HAP-1 (cell line): ENCODE measurements around the gene CLIC3.

Experiments used
- DNase-seq, 2 experiments: peaks; one replicate each; pipeline ENCODE4 v3.0.0-alpha.2; 2016 to 2020; ENCODE audit warnings: low spot score in 2 of 2
- H3K27me3 ChIP-seq: fragments of 250-450 bp; sonication (Bioruptor Pico); 2 replicates; pipeline ENCODE4 v1.5.1; 2020; ENCODE audit warnings: low read depth, mild to moderate bottlenecking, moderate library complexity
- H3K36me3 ChIP-seq: fragments of 250-450 bp; sonication (Bioruptor Pico); replicated peaks from 2 replicates; pipeline ENCODE4 v1.5.1; 2020; ENCODE audit warnings: mild to moderate bottlenecking
- H3K4me1 ChIP-seq: fragments of 250-450 bp; sonication (Bioruptor Pico); 2 replicates; pipeline ENCODE4 v1.5.1; 2020; ENCODE audit warnings: mild to moderate bottlenecking
- H3K4me3 ChIP-seq: fragments of 250-450 bp; sonication (Bioruptor Pico); 2 replicates; pipeline ENCODE4 v1.5.1; 2020; ENCODE audit warnings: mild to moderate bottlenecking, moderate library complexity
- H3K9me3 ChIP-seq: fragments of 250-450 bp; sonication (Bioruptor Pico); 2 replicates; pipeline ENCODE4 v1.5.1; 2020; ENCODE audit warnings: mild to moderate bottlenecking, moderate library complexity
- in situ Hi-C: fragments of 300-500 bp; cut with MboI; formaldehyde crosslinking; loops from 3 replicates; pipeline ENCODE4 v1.14.3; 2020; ENCODE audit warnings: low sequenced_read_pairs, inconsistent platforms, mixed read lengths

Gene CLIC3

DNA sequence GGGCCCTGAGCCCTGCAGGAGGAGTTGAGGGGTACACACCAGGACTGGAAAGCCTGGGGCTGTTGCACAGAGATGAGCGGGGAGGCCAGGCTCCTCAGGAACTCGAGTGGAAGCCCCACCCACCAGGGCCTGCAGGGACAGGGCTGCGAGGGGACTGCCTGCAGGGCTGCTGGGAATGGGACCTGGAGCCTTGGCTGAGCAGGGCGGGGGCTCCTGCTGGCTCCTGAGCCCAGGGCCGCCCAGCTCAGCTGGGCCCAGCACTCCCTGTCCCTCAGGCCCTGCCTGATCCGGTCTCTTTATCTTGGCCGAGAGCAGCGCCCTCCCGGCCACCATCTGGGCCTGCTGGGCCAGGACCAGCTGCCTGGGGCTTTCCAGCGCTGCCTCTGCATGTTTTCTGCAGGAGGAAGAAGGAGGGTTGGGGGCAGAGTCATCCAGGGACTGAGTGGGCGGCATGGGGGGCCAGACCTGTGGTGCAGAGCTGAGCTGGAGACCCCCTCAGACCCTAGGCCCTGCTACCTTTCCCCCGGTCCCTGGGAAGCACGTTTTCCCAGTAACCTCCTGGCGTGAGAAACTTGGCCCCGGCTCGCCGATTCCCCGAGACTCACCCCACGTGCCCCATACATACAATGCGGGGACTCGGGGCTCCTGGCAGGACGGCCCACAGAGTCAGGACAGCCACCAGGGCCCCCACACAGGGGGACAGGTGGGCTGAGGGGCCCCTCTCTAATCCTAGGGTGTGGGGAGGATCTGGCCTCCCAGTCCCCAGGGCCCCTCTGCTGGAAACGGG lies 34.9 kb downstream of the CLIC3 start:
- in situ Hi-C loops = no loop called here
- DNase-seq = no peak
- H3K36me3 ChIP-seq = no peaks in the 10 kb centered on the region
- no peaks in the 10 kb centered on the region for H3K27me3 ChIP-seq
- H3K9me3 ChIP-seq = no peaks in the 10 kb centered on the region; the same call in 1 of the 2 replicates
- H3K4me1 ChIP-seq = peaks cover 8% of the 10 kb centered on the region
- H3K4me3 ChIP-seq = no peak overlapping the region

DNA sequence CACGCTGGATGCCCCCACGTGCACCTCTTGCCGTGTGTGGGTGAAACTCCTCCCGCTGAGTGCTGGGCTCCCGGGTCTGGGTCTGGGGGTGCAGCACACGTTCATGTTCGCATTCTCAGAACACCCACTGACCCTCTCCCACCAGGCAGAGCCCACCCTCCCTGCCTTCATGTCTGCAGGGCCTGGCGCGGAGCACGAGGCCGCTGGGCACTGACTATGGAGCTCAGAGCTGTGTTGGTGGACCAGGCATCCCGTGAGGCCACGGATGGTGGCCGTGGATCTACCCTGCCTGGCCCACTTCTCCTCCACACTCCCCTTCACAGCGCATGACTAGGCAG lies 35.5 kb downstream of the CLIC3 start:
- Histone ChIP-seq H3K4me1 (peaks cover 2% of the 10 kb centered on the region), H3K4me3 (no peak overlapping the region), H3K36me3 (no peaks in the 10 kb centered on the region), H3K9me3 (no peaks in the 10 kb centered on the region; the same call in 1 of the 2 replicates), H3K27me3 (no peaks in the 10 kb centered on the region)
- in situ Hi-C loops = no loop called here
- DNase-seq = no peak

- DNase-seq = no peak
- Histone ChIP-seq H3K4me1 (no peaks in the 10 kb centered on the region), H3K4me3 (no peak overlapping the region), H3K27me3 (no peaks in the 10 kb centered on the region), H3K36me3 (no peaks in the 10 kb centered on the region), H3K9me3 (no peaks in the 10 kb centered on the region; the same call in 1 of the 2 replicates)
- in situ Hi-C loops = no loop called here
Observed at GRCh38 chr9:136960212-136960937, 36.0 kb downstream of the CLIC3 start.

DNA sequence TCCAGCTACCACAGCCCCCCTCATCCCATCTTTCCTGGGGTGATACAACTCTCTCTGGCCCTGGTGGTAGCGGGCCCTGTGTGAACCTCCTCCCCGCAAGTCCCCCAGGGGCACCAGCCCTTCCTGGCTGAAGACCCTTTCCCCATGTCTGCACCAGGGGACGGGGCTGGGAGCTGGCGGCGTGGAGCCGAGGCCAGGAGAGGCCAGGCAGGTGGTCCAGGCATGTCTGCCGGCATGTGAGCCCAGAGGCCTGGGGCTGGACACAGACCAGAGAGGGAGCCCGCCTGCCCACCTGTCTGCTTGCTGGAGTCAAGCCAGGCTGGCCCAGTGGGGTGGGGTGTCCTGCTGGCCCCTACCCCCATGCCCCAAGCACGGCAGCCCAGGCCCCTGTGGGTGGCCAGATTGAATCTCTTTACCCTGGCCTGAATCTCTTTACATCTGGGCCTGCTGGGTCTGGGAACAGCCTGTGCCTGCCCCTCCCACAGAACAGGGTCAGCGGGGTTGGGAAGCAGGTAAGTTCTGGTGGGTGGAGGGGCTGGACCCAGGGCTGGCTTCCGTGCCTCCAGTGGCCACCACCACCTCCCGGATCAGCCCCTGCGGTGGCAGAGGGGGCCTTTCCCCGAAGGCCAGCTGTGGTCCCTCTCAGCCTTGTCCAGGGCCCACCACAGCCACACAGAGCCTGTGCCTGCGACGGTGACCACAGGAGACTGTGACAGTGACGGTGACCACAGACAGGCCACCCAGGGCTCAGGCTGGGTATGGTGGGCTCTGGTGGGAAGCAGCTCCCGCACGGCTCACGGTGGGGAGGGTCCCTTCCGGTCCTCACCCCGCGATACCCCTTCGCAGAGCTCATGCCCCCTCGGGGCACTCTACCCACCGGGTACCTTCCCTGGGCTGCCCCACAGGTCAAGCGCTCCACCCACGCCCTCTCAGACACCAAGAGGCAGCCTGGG lies 37.2 kb downstream of the CLIC3 start:
- Histone ChIP-seq H3K4me1 (no peaks in the 10 kb centered on the region), H3K27me3 (no peaks in the 10 kb centered on the region), H3K9me3 (no peaks in the 10 kb centered on the region; the same call in 1 of the 2 replicates), H3K4me3 (no peak overlapping the region), H3K36me3 (no peaks in the 10 kb centered on the region)
- in situ Hi-C loops = no loop called here
- no peak for DNase-seq

DNA sequence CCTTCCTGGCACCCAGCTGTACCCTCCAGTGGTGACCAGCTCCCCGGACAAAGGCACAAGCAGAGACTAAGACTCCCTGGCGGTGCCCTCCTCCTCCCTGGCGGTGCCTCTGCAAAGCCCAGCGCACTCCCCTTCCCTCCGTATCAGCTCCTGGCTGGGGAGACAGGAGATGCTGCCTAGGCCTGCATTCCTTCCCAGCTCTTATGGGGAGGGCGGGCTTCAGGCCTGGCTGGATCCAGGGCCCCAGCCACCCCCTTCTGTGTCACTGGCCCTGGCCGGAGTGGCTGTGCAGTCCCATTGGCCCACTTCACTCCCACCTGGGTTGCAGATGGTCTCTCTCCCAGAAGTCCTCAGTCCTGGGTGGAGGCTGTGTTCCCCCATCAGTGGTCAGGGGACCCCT lies 37.9 kb downstream of the CLIC3 start:
- in situ Hi-C loops = no loop called here
- no peak overlapping the region for H3K4me3 ChIP-seq
- H3K9me3 ChIP-seq = no peaks in the 10 kb centered on the region; the same call in 1 of the 2 replicates
- H3K4me1 ChIP-seq = no peaks in the 10 kb centered on the region
- H3K27me3 ChIP-seq = no peaks in the 10 kb centered on the region
- no peaks in the 10 kb centered on the region for H3K36me3 ChIP-seq
- no peak for DNase-seq

GRCh38 chr9:136957901-136958300 lies 38.5 kb downstream of the CLIC3 start:
- DNase-seq = no peak
- Histone ChIP-seq H3K9me3 (no peaks in the 10 kb centered on the region; the same call in 1 of the 2 replicates), H3K4me1 (no peaks in the 10 kb centered on the region), H3K4me3 (no peak overlapping the region), H3K36me3 (no peaks in the 10 kb centered on the region), H3K27me3 (no peaks in the 10 kb centered on the region)
- in situ Hi-C loops = no loop called here

- no peaks in the 10 kb centered on the region for H3K27me3 ChIP-seq
- in situ Hi-C loops = no loop called here
Observed at GRCh38 chr9:136957461-136957860, 38.9 kb downstream of the CLIC3 start.

GRCh38 chr9:136956604-136957003 lies 39.8 kb downstream of the CLIC3 start:
- H3K9me3 ChIP-seq = no peaks in the 10 kb centered on the region; the same call in 1 of the 2 replicates
- no peaks in the 10 kb centered on the region for H3K27me3 ChIP-seq
- in situ Hi-C loops = no loop called here
- no peaks in the 10 kb centered on the region for H3K36me3 ChIP-seq
- H3K4me1 ChIP-seq = no peaks in the 10 kb centered on the region
- DNase-seq = no peak
- no peak overlapping the region for H3K4me3 ChIP-seq

More at GRCh38 chr9:136957461-136957860, 38.9 kb downstream of the CLIC3 start:
- Histone ChIP-seq H3K4me1 (no peaks in the 10 kb centered on the region), H3K4me3 (no peak overlapping the region), H3K9me3 (no peaks in the 10 kb centered on the region; the same call in 1 of the 2 replicates), H3K36me3 (no peaks in the 10 kb centered on the region)
- DNase-seq = no peak

GRCh38 chr9:136955943-136956335 lies 40.4 kb downstream of the CLIC3 start:
- Histone ChIP-seq H3K36me3 (no peaks in the 10 kb centered on the region), H3K27me3 (no peaks in the 10 kb centered on the region), H3K9me3 (no peaks in the 10 kb centered on the region; the same call in 1 of the 2 replicates), H3K4me1 (no peaks in the 10 kb centered on the region), H3K4me3 (no peak overlapping the region)
- no peak for DNase-seq
- in situ Hi-C loops = no loop called here

DNA sequence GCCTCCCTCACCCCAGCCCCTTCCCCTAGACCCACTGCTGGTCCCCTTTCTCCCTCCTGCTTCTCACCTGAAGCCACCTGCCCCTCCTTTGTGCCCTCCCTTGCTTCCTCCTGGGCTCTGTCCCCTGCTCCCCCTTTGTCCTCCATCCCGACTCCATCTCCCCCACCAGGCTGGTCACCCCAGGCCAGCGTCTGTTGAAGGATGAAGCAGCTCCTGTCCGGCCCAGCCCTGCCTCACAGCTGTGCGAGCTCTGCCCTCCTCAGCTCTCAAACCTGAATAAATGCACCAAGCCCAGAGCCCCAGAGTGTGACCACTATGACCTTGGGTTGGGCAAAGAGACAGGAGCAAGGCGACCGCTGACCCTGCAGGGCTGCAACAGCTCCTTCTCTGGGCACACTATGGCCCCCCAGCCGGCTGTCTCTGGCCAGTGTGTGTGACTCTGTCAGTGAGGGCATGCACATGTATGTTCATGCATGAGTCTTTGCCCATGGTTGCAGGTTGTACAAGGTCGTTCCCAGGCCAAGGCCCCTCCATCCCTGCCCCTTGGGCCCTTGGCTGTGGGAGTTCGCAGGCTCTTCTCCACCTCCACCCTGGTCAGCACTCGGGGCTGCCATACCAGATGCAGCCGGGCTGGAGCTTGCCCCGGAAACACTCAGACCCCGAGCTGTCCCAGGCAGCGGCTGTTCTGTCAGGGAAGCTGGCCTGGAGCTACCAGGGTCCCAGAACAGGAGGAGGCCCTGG lies 41.0 kb downstream of the CLIC3 start:
- H3K9me3 ChIP-seq = no peaks in the 10 kb centered on the region; the same call in 1 of the 2 replicates
- no peaks in the 10 kb centered on the region for H3K36me3 ChIP-seq
- peaks cover 3% of the 10 kb centered on the region for H3K4me1 ChIP-seq
- no peaks in the 10 kb centered on the region for H3K27me3 ChIP-seq
- H3K4me3 ChIP-seq = no peak overlapping the region
- in situ Hi-C loops = no loop called here
- no peak for DNase-seq

DNA sequence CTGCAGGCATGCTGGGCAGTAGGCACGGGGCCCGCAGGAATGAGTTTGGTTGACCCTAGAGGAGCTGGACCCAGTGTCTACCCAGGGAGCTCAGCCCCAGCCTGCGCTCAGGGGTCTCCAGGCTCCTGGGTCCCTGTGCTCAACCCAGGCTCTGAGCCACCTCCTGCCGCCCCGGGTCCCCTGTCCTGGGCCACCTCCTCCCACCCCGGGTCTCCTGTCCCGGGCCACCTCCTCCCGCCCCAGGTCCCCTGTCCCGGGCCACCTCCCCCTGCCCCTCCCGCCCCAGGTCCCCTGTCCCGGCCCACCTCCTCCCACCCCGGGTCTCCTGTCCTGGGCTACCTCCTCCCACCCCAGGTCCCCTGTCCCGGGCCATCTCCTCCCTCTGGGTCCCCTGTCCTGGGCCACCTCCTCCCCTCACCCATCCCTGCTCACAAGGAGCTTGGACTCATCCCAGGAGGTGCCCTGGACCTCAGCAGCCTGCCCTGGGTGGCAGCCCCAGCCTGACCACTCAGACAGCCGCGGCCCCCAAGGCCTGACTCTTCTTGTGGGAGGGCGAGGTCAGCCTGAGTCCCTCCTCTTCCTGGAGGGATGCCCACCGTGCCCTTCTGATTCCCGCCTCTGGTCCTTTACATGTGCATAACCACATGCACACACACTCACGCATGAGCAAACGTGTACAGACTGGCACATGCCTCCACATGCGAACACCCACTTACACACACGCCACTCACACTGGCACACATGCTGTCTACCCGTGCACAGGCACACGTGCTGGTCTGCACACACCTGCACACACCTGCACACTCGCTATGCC lies 41.9 kb downstream of the CLIC3 start:
- in situ Hi-C loops = no loop called here
- H3K36me3 ChIP-seq = no peaks in the 10 kb centered on the region
- DNase-seq = no peak
- peaks cover 6% of the 10 kb centered on the region for H3K4me1 ChIP-seq
- H3K9me3 ChIP-seq = no peaks in the 10 kb centered on the region; the same call in 1 of the 2 replicates
- no peaks in the 10 kb centered on the region for H3K27me3 ChIP-seq
- H3K4me3 ChIP-seq = no peak overlapping the region

GRCh38 chr9:136953771-136954269 lies 42.5 kb downstream of the CLIC3 start:
- Histone ChIP-seq H3K4me1 (peaks cover 10% of the 10 kb centered on the region), H3K4me3 (no peak overlapping the region), H3K36me3 (no peaks in the 10 kb centered on the region), H3K27me3 (no peaks in the 10 kb centered on the region), H3K9me3 (no peaks in the 10 kb centered on the region; the same call in 1 of the 2 replicates)
- in situ Hi-C loops = no loop called here
- no peak for DNase-seq
